Measurements from ENCODE around the gene ASH1L.
"Not testable (repeated sequence)": the region's sequence is repeated elsewhere in the genome, so short reads cannot be mapped to it uniquely, and the experiment has no call there.

The ASH1L gene

DNA sequence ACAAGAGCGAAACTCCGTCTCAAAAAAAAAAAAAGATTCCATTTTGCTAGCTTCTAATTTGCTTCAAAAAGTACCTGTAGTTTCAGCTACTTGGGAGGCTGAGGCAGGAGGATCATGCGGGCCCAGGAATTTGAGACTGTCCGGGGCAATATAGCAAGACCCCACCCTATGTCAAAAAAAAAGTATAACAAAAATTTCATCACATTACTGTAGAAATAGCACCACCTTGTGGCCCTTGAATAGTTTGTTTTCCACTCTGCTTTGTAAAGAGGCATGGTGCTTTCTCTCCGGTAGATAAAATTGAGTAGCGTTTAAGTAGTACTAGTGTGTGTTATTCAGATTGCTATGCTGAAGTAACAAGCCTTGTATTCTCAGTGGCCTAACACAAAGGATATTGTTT, 29.2 kb upstream of the ASH1L start:
- Histone ChIP-seq H3K4me3 (ENCODE audit: insufficient read depth, low read depth, low read length) (no peak overlapping the region), H3K9me3 (ENCODE audit: control insufficient read depth, low read length) (no peaks in the 10 kb centered on the region), H3K36me3 (ENCODE audit: control insufficient read depth, insufficient read depth, low read length) (no peaks in the 10 kb centered on the region), H3K27ac (ENCODE audit: insufficient read depth, low read depth, low read length, poor library complexity, severe bottlenecking) (no peak overlapping the region), H3K4me1 (ENCODE audit: control insufficient read depth, insufficient read depth, low read length) (peaks cover 10% of the 10 kb centered on the region), H3K27me3 (ENCODE audit: control insufficient read depth, insufficient read depth, low read length, poor library complexity, severe bottlenecking) (no peaks in the 10 kb centered on the region)
- 71 to 80% methylated on average over 3 to 6 of the region's 6 CpGs for WGBS, 2 experiments

DNA sequence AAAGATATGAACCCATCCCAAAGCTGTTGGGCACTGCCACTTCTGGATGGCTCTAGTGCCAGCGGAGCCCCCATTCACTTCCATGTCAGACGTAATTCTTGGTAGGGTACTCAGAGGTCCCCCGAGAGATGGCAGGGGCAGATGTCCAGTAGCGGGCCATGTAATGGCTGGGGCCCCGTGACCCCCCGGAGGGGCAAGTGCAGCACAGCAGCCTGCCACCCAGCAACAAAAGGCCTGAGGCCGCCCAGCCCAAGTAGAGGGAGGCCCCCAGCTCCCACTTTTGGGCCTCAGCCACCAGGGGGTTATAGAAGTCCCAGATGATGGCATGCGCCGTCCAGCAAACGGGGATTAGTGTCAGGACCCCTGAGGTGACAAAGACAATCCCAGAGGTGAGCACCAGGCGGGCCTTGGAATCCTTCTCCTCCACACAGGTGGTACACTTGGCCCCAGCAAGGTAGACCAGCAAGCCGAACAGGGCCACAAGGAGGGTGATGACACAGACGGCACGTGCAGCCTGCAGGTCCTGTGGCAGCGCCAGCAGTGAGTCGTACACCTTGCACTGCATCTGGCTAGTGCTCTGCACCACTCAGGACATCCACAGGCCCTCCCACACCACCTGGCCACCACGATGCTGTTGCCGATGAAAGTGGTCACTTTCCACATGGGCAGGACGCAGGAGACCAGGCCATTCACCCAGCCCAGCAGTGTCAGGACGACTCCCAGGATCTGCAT, 28.1 kb upstream of the ASH1L start:
- H3K4me3 ChIP-seq (ENCODE audit: insufficient read depth, low read depth, low read length); H3K36me3 ChIP-seq (ENCODE audit: control insufficient read depth, insufficient read depth, low read length); H3K27ac ChIP-seq (ENCODE audit: insufficient read depth, low read depth, low read length, poor library complexity, severe bottlenecking); H3K27me3 ChIP-seq (ENCODE audit: control insufficient read depth, insufficient read depth, low read length, poor library complexity, severe bottlenecking); H3K4me1 ChIP-seq (ENCODE audit: control insufficient read depth, insufficient read depth, low read length); H3K9me3 ChIP-seq (ENCODE audit: control insufficient read depth, low read length): not testable (repeated sequence)
- WGBS, 2 experiments: 87 to 89% methylated on average over 20 of the region's 20 CpGs

DNA sequence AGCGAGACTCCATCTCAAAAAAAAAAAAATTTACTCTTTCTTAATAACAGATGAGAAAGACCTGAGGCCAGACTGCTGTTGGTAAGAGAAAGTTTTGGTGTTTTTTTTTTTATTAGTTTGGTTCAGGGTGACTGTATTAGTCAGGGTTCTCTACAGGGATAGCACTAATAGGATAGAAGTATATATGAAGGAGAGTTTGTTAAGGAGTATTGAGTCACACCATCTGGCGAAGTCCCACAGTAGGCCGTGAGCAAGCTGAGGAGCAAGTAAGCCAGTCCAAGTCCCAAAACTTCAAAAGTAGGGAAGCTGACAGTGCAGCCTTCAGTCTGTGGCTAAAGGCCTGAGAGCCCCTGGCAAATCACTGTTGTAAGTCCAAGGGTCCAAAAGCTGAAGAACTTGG, 26.7 kb upstream of the ASH1L start:
- 91 to 100% methylated on average over 1 of the region's 3 CpGs for WGBS, 2 experiments

GRCh38 chr1:155583846-155584245, 21.2 kb upstream of the ASH1L start:
- 89 to 98% methylated on average over 5 of the region's 6 CpGs for WGBS, 2 experiments
- not testable (repeated sequence) for H3K36me3 ChIP-seq (ENCODE audit: control insufficient read depth, insufficient read depth, low read length); H3K9me3 ChIP-seq (ENCODE audit: control insufficient read depth, low read length)

More for the DNA sequence above, 26.7 kb upstream of the ASH1L start:
- H3K27ac ChIP-seq (ENCODE audit: insufficient read depth, low read depth, low read length, poor library complexity, severe bottlenecking); H3K36me3 ChIP-seq (ENCODE audit: control insufficient read depth, insufficient read depth, low read length); H3K4me3 ChIP-seq (ENCODE audit: insufficient read depth, low read depth, low read length); H3K4me1 ChIP-seq (ENCODE audit: control insufficient read depth, insufficient read depth, low read length); H3K27me3 ChIP-seq (ENCODE audit: control insufficient read depth, insufficient read depth, low read length, poor library complexity, severe bottlenecking); H3K9me3 ChIP-seq (ENCODE audit: control insufficient read depth, low read length): not testable (repeated sequence)

GRCh38 chr1:155575608-155576007, 13.0 kb upstream of the ASH1L start:
- H3K4me3 ChIP-seq (ENCODE audit: insufficient read depth, low read depth, low read length); H3K27me3 ChIP-seq (ENCODE audit: control insufficient read depth, insufficient read depth, low read length, poor library complexity, severe bottlenecking); H3K9me3 ChIP-seq (ENCODE audit: control insufficient read depth, low read length); H3K27ac ChIP-seq (ENCODE audit: insufficient read depth, low read depth, low read length, poor library complexity, severe bottlenecking); H3K36me3 ChIP-seq (ENCODE audit: control insufficient read depth, insufficient read depth, low read length); H3K4me1 ChIP-seq (ENCODE audit: control insufficient read depth, insufficient read depth, low read length): not testable (repeated sequence)
- 95 to 98% methylated on average over 6 of the region's 6 CpGs for WGBS, 2 experiments

More at GRCh38 chr1:155583846-155584245, 21.2 kb upstream of the ASH1L start:
- not testable (repeated sequence) for H3K4me3 ChIP-seq (ENCODE audit: insufficient read depth, low read depth, low read length); H3K27me3 ChIP-seq (ENCODE audit: control insufficient read depth, insufficient read depth, low read length, poor library complexity, severe bottlenecking); H3K27ac ChIP-seq (ENCODE audit: insufficient read depth, low read depth, low read length, poor library complexity, severe bottlenecking); H3K4me1 ChIP-seq (ENCODE audit: control insufficient read depth, insufficient read depth, low read length)

DNA sequence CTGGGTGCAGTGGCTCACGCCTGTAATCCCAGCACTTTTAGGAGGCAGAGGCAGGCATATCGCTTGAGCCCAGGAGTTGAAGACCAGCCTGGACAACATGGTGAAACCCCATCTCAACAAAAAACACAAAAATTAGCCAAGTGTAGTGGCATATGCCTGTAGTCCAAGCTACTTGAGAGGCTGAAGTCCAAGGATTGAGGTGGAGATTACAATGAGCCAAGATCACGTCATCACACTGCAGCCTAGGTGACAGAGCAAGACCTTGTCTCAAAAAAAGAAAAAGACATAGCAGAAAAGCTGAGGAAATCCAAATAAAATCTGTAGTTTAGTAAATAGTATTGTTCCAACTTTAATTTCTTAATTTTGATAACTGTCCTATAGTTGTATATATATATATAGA, 11.5 kb upstream of the ASH1L start:
- no peaks in the 10 kb centered on the region for H3K9me3 ChIP-seq (ENCODE audit: control insufficient read depth, low read length)
- H3K27ac ChIP-seq (ENCODE audit: insufficient read depth, low read depth, low read length, poor library complexity, severe bottlenecking): no peak overlapping the region
- H3K4me1 ChIP-seq (ENCODE audit: control insufficient read depth, insufficient read depth, low read length): no peaks in the 10 kb centered on the region
- no peaks in the 10 kb centered on the region for H3K27me3 ChIP-seq (ENCODE audit: control insufficient read depth, insufficient read depth, low read length, poor library complexity, severe bottlenecking)
- no peak overlapping the region for H3K4me3 ChIP-seq (ENCODE audit: insufficient read depth, low read depth, low read length)
- WGBS, 2 experiments: 87 to 96% methylated on average over 3 of the region's 3 CpGs
- no peaks in the 10 kb centered on the region for H3K36me3 ChIP-seq (ENCODE audit: control insufficient read depth, insufficient read depth, low read length)

DNA sequence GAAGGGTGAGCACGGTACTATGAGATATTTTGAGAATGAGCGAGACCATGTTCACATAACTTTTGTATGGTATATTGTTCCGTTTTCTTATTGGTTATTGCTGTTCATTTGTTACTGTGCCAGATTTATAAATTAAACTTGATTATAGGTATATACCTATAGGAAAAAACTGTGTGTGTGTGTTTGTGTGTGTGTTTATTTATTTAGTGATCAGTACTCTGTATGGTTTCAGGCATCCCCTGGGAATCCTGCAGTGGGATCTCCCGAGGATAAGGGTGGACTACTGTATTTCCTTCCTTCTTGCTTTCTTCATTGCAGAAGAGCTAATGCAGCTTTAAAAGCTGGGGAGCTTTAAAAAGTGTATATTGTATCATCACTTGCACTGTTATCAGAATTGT, 8.0 kb upstream of the ASH1L start:
- Histone ChIP-seq H3K4me3 (ENCODE audit: insufficient read depth, low read depth, low read length) (no peak overlapping the region), H3K4me1 (ENCODE audit: control insufficient read depth, insufficient read depth, low read length) (no peaks in the 10 kb centered on the region), H3K36me3 (ENCODE audit: control insufficient read depth, insufficient read depth, low read length) (no peaks in the 10 kb centered on the region), H3K27me3 (ENCODE audit: control insufficient read depth, insufficient read depth, low read length, poor library complexity, severe bottlenecking) (no peaks in the 10 kb centered on the region), H3K27ac (ENCODE audit: insufficient read depth, low read depth, low read length, poor library complexity, severe bottlenecking) (no peak overlapping the region), H3K9me3 (ENCODE audit: control insufficient read depth, low read length) (no peaks in the 10 kb centered on the region)
- 95 to 98% methylated on average over 4 of the region's 4 CpGs for WGBS, 2 experiments

DNA sequence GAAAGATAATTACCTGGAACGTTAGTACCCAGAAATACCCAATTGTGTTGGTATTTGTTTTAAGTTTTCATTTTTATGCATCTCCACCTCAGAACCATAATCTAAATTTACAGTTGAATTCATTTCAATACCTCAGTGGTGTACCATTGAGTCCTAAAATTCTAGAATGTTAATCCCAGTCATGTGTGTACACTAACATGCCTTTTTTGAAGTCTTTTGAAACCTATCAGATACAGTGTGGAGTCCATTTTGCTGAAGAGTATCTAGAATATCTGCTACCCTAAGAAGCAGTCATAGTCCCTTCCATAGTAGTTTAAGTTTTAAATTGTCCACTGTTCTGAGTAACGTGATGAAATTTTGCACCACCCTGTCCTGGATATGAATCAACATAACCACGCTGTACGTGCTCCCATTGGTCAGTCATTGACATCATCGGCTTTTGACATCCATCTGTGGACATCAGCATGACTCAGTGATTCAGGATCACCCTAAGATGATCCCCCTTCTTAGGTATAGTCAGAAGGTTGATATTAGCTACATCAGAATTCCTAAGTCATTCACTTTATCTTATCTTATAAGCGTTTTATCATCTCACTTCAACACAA, 7.5 kb upstream of the ASH1L start:
- H3K4me1 ChIP-seq (ENCODE audit: control insufficient read depth, insufficient read depth, low read length): no peaks in the 10 kb centered on the region
- no peaks in the 10 kb centered on the region for H3K36me3 ChIP-seq (ENCODE audit: control insufficient read depth, insufficient read depth, low read length)
- H3K27ac ChIP-seq (ENCODE audit: insufficient read depth, low read depth, low read length, poor library complexity, severe bottlenecking): no peak overlapping the region
- WGBS, 2 experiments: 97 to 98% methylated on average over 4 to 6 of the region's 6 CpGs
- no peak overlapping the region for H3K4me3 ChIP-seq (ENCODE audit: insufficient read depth, low read depth, low read length)
- no peaks in the 10 kb centered on the region for H3K27me3 ChIP-seq (ENCODE audit: control insufficient read depth, insufficient read depth, low read length, poor library complexity, severe bottlenecking)
- H3K9me3 ChIP-seq (ENCODE audit: control insufficient read depth, low read length): no peaks in the 10 kb centered on the region

DNA sequence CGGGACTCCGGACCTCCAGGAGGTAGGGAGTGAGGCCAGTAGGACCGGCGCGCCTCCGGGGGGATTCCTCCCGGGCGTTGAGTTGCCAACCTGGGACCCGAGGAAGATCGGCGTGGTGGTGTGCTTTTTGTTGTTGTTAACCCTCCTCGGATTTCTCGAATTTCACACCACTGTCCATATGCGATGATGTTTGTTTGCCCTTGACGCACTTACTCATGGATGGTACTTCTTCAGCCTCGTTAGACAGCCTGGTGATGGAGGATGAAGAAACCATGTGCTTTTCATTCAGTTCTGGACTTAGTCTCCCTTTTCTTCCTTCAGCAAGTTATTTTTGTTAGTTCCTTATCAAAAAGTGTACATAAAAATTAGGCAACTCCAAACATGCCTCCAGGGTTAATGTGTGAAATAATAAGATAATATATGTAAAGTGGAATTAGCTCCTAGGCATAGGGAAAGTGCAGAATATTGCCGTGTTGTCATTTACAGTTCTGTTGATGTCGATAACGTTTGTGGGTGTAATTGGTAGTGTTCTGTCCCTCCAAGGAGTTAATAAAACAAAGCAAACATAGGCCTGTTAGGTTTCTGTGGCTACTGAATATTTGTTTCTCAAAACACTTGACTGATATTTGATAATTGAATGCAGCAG, 897 bp upstream of the ASH1L start:
- H3K4me1 ChIP-seq (ENCODE audit: control insufficient read depth, insufficient read depth, low read length); H3K36me3 ChIP-seq (ENCODE audit: control insufficient read depth, insufficient read depth, low read length); H3K9me3 ChIP-seq (ENCODE audit: control insufficient read depth, low read length); H3K27me3 ChIP-seq (ENCODE audit: control insufficient read depth, insufficient read depth, low read length, poor library complexity, severe bottlenecking): not testable (repeated sequence)
- peak overlapping the region; percentile 84 for H3K4me3 ChIP-seq (ENCODE audit: insufficient read depth, low read depth, low read length)
- H3K27ac ChIP-seq (ENCODE audit: insufficient read depth, low read depth, low read length, poor library complexity, severe bottlenecking): peak overlapping the region; percentile 98
- WGBS, 2 experiments: 1% methylated on average over 19 of the region's 19 CpGs

DNA sequence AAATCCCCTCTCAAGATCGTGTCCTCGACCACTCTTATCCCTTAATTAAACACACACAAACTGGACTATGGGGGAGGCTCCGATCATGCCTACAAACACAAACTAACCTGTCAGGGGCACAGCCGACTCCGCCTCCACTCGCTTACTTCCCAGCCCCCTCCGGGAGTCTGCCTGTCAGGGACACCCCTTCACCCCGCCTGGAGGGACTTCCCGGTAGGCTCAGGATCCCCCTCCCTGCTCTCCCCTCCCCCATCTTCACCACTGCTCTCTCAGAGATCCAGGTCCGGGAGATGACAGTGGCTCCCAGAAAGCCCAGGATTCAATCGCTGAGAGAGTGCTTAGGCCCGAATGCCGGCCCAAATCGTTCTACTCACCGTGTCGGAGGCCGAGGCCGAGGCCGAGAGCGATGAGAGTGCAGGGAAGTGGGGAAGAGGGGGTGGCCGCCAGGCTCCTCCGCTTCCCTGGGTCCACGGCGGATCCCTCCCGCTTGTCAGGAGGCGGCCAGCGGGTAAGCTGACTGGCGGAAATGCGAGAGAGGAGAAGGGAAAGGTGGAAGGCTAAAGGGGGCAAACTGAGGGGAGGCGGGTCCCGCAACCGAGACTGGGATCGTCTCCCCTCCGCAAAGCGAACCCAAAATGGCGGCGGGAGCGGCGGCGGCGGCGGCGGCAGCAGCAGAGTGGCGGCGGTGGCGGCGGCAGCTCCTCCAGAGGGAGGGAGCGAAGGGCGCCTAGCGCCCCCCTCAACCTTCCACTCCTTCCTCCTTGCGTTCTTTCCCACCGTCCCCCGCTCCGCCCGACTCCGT, 623 bp downstream of the ASH1L start:
- WGBS, 2 experiments: 0% methylated on average over 49 of the region's 56 CpGs

More for the DNA sequence above, 623 bp downstream of the ASH1L start:
- not testable (repeated sequence) for H3K9me3 ChIP-seq (ENCODE audit: control insufficient read depth, low read length); H3K4me1 ChIP-seq (ENCODE audit: control insufficient read depth, insufficient read depth, low read length); H3K27me3 ChIP-seq (ENCODE audit: control insufficient read depth, insufficient read depth, low read length, poor library complexity, severe bottlenecking); H3K36me3 ChIP-seq (ENCODE audit: control insufficient read depth, insufficient read depth, low read length)
- Histone ChIP-seq H3K27ac (ENCODE audit: insufficient read depth, low read depth, low read length, poor library complexity, severe bottlenecking) (peak overlapping the region; percentile 98), H3K4me3 (ENCODE audit: insufficient read depth, low read depth, low read length) (peak overlapping the region; percentile 84)
